Cerebellar cortex (tissue), 1 donor: ENCODE results near the gene BIK.
"Not testable (repeated sequence)": the region's sequence is repeated elsewhere in the genome, so short reads cannot be mapped to it uniquely, and the experiment has no call there.

ENCODE experiments used
- DNase-seq: peaks from one replicate; pipeline ENCODE4 v3.0.0-alpha.2; 2015; ENCODE audit warnings: low spot score

Gene BIK

DNA sequence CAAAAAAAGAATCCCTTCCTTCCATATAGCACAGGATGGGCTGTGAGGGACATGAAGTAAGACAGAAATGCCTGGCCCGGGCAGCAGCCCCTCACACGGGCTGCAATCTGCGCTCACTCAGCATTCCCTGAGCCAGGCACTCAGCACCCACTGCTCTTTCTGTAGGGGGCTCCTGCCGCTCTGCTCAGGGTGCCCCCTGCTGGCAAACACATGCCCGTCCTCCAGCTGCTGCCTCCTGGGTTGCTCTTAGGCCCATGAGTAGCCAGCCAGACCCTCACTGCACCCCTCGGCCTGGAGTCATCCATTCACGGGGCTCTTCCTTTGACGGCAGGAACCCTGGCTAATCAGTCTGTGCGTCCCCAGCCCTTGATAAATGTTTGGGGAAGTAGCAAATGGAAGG, 25.7 kb downstream of the BIK start:
- DNase-seq = peak; percentile 26

DNA sequence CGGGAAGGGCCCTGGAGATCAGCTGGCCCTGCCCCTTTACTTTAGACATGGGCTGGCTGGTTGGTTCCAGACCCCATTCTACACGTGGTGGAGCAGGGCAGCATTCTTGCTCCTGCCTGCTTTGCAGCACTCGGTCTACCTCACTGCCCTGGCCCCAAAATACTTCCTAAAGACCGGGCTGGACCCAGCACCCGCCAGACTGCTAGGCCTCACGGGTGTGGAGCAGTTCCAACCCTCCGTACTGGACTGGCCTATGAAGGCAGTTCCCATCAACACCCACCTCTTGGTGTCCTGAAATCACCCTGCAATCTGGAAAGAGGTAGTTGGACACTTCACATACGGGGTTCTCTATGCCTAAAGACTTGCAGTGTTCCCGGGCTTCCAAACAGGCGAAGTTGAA, 26.3 kb downstream of the BIK start:
- DNase-seq = no peak

DNA sequence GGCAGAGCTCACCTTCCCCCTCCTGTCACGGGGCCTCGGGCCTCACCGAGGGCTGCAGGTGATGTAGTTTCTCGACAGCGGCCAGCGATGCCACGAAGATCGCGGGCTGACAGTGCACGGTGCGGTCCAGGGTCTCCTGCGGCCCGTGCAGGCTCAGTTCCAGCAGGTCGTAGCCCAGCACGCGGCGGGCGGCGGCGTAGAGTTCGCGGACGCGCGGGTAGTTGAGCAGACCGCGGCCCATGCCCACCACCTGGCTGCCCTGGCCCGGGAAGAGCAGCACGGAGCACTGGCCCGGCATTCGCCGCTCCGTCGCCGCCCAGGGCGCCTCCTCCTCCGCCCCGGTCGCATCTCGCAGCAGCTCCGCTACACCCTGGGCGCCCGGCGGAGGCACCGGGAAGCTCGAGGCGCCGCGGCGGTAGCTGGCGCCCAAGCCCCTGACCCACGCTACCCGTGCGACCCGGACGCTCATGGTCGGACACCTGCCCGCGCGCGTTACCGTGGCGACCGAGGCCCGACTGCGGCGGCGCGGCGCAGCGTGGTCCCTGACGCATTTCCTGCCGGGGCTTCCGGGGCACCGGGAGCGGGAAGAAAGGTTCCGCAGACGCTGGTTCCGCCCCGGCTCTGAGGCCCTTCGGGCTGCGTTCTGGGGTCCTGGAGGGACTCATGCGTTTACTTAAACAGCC, 32.5 kb downstream of the BIK start, which contains the start of gene MCAT:
Gene MCAT (minus strand): TSS at position 519 of the 683 bp plus-strand sequence. CDS start 50 bp downstream, at position 469.
- DNase-seq = peak; percentile 72

DNA sequence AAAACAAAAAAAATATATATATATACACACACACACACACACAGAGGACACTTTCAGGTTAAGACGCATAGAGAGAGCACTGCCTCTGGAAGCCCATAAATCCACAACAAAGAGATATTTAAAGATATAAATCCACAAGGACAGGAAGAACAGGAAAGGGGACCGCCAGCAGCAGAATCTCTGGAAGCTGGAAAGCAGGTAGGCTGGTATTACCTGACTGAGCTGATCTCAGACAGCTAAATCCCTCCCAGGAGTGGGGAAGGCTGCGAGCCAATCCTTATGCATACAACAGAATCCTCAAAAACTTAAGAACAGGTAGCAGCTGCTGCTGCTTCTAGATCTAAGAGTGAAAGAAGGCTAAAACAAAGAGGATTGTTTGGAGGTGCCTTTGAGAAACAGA, 34.4 kb downstream of the BIK start:
- no peak for DNase-seq

DNA sequence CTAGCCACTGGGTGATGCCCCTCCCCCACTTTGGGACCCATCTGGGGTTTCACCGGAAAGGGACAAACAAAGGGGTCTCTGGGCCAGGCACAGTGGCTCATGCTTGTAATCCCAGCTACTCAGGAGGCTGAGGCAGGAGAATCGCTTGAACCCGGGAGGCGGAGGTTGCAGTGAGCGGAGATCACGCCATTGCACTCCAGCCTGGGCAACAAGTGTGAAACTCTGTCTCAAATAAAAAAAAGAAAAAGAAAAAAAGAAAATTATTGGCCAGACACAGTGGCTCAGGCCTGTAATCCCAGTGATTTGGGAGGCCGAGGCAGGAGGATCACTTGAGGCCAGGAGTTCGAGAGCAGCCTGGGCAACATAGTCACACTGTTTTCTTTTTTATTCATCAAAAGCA, 34.8 kb downstream of the BIK start:
- DNase-seq = not testable (repeated sequence)

DNA sequence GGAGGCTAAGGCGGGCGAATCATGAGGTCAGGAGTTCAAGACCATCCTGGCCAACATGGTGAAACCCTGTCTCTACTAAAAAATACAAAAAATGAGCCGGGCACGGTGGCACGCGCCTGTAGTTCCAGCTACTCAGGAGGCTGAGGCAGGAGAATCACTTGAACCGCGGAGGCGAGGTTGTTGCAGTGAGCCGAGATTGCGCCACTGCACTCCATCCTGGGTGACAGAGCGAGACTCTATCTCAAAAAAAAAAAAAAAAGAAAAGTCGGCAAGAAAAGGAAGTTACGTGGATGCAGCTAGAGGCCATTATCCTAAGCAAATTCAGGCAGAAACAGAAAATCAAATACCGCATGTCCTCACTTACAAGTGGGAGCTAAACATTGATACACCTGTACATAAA, 35.8 kb downstream of the BIK start:
- not testable (repeated sequence) for DNase-seq

DNA sequence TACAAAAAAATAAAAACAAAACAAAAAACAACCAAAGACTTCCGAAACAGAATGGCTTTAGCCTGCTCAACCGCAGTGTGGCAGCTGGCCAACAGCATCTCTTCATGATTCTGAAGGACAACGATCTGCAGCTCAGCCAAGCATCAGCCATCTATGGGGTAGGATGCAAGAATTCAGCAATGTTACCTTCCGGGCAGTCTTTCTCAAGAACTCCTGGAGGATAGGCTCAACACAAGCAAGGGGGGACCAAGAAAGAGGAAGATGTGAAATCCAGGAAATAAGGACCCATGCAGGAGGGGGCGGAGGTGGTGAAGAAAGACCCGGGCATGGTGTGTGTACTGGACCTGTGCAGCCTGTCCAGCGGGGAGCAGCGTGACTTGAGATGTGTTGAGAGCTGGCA, 37.3 kb downstream of the BIK start:
- DNase-seq = no peak

DNA sequence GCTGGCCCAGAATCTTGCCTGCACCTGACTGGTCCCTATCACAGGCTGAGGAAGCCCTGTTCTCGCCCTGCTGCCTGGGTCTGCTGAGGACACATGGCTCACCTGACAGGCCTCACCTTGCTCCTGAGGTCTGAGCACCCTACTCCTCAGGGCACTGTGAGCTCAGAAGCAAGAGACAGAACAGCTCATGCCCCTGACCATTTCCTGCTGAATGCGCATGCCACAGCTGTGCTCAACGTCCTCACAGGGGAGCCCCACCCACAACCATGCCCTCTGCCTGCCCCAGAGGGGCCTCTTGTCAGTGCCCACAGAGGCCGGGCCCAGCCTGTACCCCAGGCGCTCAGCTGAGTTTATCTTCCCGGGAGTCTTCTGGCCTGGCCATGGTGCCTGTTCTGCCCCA, 38.0 kb downstream of the BIK start:
- DNase-seq = no peak

DNA sequence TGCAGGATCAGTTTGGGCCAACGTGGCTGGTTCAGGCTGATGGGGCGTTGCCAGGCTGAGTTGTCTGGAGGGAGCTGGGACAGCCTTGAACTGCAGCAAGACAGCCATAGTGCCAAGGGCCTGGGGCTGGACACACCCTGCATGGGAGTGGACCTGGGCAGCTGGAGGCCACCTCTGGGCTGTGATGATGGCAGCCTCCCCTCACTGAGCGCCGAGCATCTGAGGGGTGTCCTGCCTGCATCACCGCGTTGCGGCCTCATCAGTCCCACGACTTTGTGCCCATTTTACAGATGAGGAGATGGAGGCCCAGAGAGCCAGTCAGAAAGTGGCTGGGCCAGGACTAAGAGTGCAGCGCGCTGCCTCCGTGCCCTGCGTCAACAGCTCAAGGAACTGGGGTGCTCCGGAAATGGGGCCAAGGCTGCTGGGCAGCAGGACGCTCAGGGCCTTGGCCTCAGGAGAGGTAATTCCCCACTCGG, 40.2 kb downstream of the BIK start:
- no peak for DNase-seq

DNA sequence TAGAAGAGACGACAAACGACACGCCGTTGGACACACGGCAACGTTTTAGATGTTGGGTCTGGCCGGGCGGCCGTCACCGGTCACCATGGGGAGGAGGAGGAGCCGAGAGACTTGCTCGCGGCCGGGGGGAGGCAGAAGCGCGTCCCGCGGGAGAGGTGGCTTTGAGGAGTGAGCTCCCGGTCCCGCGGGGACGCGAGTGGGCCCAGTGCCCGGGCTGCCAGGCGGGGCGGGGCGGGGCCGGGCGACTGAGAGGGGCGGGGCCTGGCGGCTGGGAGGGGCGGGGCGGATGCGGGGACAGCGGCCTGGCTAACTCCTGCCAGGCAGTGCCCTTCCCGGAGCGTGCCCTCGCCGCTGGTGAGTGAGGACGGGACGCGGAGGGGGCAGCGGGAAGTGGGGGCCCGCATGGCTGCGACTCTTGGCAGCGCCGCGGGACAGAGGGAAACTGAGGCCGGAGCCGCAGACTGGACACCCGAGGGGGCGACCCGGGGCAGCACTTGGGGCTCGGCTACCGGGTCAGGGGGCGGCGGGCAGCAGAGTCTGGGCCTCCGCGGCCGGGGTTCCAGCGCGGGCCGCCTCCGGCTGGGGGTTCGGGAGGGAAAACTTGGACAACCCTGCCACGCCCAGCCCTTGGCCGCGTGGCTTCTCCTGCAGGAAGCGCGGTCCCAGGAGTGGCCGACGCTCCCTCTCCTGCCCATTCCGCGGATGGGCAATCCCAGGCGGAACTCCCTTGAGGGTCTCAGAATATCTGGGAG, 40.9 kb downstream of the BIK start, which contains the start of gene TSPO:
Gene TSPO (plus strand): TSS at position 309 of the 752 bp plus-strand sequence. CDS start 7,680 bp downstream, outside the sequence.
- no peak for DNase-seq

DNA sequence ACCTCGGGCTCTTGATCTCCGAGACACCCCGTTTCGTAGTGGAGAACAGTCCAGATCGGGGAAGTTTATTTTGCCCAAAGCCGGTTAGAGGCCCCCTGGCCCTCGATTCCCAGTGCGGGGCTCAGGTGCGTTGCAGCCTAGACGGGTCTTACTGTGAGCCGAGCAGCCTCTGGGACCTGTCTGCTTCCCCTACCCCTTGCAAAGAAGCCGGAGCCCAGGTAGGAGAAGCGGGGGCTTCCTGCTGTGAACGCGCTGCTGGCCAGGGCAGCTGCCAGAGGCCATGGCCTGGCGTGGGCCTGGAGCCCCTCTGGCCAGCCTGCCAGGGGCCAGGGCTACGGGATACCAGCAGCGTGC, 41.4 kb downstream of the BIK start:
- DNase-seq = no peak

DNA sequence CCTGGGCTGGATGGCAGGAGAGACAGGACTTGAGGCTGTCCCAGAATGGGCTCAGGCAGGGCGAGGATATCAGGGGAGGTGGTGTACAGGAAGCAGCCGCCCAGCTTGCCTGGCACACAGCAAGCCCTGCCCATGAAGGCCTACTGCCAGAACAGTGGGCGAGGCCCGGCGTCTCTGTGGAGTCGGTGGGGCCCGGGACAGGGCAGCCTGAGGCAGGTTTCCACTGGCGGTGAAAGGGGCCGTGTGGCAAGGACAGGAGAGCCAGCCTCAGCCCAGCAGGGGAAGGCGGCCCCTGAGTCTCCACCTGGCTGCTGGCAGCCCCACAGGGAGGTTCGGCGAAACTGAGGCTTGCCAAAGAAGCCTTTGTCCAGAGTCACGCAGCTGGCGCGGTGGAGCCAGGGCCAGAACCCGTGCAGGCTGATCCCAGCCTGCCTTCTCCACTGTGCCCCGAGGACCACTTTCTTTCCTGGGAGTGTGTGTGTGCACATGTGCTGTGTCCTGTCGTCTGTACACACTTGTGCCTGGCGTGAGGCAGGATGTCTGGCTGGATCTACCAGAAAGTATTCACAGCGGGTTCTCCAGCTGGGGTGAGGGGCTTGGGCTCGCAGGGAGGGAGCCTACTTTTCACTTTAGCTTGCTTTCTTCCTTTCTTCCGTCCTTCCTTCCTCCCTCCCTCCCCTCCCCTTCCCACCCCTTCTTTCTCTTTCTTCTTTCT, 42.0 kb downstream of the BIK start:
- no peak for DNase-seq

DNA sequence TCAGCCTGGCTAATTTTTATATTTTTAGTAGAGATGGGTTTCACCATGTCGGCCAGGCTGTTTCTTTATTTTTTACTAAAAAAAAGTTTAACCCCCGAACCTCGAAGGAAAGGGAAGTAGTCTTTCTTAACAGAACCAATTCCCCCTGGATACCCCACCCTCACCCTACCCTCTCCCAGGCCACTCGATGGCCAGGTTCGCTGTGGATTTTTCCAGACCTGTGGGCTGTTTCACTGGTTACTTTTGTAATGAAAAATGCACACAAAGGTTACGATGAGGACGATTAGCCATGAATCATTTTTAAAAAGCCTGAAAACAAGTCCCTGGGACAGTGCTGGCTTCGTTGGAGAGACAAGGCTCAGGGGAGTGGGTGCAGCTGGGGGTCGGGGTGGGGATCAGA, 43.3 kb downstream of the BIK start:
- DNase-seq = no peak

DNA sequence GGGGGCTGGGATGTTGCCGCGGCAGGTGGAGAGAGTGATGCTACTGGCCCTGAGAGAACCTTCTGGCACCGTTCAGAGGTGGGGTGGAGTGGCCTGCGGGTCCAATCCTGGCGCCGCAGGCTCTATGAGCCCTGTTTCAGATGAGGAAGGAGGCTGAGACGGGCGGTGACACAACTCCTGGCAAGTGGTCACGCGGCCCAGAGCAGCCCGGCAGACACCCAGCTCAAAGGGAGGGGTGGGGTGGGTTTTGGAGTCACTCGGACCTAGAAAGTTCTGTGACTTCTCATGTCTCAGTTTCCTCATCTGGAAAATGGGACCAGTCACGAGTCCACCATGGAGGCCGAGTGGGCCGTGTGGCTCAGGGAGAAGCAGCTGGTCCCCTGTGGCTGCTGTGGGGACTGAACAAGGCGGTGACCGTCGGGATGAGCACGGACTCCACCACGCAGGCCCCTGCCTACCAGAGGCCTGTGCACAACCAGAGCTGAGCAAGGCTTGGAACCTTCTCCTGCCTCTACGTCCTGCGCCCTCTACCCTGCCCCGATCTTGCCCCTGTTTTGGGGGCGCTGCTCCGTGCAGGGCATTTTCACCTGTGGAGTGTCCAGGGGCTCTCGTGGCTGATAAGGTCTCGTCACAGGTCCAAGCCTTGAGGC, 44.5 kb downstream of the BIK start:
- no peak for DNase-seq

DNA sequence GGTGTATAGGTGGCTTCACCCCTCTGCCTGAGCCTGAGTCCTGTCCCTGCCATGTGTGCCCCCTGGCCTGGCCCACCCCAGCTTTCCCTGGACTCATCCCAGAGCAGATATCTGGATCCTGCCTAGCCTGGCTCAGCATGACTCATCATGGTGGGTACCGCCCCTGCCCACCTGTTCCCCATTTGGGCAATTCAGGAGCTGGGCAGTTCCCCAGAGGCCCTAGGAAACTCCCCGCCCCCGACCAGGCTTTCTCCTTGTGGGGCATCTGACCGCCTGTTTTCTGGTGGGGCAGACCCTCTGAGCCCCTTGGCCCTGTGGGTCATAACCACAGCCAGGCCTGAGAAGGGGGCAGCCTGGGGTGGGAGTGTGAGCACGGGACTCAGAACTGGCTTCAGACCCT, 45.2 kb downstream of the BIK start:
- DNase-seq = no peak

DNA sequence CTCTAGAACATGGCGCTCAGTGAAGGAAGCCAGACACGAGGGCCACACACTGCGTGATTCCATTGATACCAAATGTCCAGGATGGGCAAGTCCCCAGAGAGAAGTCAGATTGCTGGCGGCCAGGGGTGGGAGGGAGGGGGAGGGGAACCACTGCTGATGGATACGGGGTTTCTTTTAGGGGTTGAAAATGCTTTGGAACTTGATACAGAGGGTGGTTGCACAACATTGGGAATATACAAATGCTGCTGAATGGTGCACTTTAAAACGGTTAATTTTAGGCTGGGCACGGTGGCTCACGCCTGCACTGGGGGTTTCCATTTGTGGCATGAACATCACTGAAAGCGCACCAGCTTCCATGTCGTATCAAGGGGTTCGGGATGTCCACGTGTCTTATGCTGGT, 45.9 kb downstream of the BIK start:
- DNase-seq = no peak

DNA sequence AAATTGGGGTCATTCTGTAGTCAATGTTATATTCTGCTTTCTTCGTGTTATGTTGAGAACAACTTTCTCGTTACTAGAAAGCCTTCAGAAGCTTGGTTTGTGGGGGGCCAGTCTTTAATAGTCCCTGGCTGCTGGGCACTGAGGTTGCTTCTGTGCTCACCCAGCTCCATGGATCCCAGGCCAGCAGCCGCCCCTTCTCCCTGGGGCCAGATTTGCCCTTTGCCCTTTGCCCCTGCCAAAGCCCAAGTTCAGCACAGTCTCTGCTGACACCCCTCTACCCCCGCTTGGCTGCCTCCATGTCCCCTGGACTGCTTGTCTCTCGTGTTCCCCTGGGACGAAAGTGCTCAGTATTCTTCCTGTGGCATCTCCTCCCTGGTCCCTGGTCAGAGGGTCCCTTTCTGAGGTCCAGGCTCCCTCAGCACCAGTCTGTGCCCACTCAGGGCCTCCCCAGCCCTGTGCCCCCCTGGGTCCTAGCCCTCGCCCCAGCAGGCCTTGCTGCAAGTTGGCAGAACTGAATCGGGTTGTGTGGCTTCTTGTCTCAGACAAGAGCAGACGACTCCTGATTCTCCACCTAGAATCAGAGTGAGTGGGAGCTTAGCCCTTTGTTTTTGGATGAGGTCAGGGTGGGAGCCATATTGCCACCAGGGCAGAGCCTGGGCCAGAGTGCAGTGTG, 47.5 kb downstream of the BIK start:
- no peak for DNase-seq

DNA sequence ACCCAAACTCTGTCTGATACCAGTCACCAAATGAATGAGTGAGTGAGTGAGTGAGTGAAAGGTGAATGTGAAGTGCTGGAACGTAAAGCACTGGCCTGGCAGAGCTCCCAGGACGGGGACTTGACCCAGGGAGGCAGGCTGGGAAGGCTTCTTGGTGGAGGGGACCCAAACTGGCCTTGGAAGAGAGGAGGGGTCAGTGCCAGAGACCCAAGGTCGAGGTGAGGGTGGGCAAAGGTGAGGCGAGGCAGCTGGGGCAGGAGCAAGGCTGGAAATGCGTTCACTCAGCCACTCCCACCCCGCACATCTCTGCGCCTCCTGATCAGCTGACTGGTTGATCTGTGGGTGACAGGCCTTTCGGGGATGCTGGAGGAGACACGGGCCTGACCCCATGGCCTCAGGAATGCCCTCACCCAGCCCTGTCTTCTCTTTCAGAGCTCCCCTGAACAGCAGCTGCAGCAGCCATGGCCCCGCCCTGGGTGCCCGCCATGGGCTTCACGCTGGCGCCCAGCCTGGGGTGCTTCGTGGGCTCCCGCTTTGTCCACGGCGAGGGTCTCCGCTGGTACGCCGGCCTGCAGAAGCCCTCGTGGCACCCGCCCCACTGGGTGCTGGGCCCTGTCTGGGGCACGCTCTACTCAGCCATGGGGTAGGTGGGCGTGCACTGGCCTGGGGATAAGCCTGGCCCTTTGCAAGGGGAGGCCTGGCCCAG, 48.4 kb downstream of the BIK start:
- DNase-seq = no peak

DNA sequence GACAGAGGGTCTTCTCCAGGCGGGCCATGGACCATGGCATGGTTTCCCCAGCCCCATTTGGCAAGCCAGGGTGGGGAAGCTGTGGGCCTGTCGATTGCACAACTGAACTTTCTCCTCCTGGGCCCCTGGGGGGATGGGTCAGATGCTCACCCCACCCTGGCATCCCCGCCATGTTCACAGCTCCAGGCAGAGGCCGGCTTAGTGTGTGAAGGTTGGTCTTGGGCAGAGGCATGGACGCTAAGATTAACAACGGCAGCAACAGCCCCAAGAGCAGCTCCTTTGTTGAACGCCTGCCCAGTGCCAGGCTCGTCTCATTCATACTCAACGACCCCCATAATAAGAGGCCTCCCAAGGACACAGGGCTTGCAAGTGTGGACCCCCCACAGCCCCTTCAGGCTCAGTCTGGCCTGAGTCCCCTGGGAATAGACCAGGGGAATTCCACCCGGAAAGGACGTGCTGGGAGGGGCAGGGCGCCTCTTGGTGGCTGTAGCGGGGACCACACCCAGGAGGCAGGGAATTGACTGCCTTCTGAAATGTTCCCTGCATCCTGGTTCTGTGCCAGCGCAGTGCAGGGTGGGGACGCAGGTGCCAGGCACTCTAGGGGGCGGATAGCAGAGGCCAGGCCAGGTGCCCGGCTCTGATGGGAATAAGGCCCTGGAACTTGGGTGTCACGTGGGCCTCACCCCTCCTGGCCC, 49.1 kb downstream of the BIK start:
- no peak for DNase-seq

DNA sequence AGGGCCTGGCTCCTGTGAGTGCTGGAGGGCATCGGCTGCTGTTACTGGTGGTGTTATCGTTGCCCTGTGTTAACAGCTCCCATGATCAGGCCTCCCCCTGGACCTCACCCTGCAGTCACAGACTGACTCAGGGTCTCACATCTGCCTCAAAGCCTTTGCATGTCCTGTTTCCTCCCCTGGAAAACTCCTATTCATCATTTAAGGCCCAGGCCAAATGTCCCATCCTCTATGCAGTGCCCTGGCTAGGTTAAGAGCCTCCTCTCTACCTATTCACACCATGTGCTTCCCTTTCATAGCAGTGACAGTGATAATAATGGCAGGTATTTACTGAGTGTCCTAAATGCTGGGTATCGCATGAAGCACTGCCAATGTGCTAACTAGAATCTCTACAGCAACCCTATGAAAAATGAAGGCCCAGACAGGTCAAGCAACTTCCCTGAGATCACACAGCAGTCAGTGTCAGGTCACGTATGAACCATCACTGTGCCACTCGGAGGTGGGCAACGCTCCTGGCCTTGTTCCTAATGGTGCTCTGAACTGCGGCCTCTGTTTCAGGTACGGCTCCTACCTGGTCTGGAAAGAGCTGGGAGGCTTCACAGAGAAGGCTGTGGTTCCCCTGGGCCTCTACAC, 50.1 kb downstream of the BIK start:
- no peak for DNase-seq
